CMK (cell line): Measurements from ENCODE around the gene AFAP1.

ENCODE experiments used
- DNase-seq: peaks from one replicate; pipeline ENCODE4 v3.0.0-alpha.2; 2010; ENCODE audit warnings: low read depth

The AFAP1 gene

DNA sequence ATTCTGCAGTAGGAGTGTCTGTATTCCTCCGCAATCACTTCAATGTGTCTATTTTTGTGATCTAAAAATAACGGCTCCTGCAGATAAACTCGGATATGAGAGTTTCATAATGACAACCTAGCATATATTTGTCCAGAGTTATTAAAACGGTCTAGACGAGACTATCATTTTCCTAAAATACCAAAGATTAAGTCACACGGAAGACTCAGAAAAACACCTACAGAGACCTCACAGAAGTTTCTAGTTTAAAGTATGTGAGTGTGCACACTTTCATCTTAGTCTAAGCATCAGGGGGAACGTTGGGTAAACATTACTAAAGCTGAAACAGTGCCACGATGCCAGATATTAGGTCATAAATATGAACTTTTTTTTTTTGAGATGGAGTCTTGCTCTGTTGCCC lies 156.9 kb downstream of the AFAP1 start:
- no peak for DNase-seq

DNA sequence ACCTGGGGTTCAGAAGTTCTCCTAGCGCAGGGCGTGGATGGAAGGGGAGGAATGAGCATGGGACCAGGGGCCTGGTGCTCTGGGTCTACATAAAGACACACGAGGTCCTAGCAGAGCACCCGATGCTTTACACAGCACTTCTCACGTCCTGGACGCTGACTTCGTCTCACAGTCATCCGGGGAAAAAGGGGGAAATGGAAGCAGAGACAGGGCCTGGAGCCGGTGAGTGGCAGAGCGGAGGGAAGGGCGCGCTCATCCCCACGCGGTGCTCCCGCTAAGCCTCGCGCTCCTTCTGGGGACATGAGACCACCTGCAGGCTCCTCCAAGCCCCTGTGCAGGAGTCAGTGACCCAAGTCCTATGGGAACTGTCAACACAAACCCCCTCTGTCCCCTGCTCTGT lies 157.7 kb downstream of the AFAP1 start:
- DNase-seq: no peak

DNA sequence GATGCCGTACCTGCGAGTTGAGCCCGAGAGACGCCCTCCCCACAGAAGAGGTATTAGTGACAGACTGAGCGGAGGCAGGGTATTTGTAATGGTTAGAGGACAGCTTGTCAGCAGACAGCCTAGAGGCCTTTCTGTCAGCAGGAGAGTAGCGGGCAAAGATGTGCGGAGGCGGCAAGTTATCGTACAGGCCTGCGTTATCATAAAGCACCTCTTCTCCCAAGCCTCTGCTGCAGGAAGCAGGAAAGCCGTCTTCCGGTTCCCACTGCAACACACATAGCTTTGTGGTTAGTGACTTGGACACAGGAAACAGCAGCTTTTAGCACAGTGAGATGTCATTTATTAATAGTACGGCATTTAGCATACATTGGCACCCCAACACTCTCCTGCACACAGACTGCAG lies 158.3 kb downstream of the AFAP1 start:
- DNase-seq: peak; percentile 73

DNA sequence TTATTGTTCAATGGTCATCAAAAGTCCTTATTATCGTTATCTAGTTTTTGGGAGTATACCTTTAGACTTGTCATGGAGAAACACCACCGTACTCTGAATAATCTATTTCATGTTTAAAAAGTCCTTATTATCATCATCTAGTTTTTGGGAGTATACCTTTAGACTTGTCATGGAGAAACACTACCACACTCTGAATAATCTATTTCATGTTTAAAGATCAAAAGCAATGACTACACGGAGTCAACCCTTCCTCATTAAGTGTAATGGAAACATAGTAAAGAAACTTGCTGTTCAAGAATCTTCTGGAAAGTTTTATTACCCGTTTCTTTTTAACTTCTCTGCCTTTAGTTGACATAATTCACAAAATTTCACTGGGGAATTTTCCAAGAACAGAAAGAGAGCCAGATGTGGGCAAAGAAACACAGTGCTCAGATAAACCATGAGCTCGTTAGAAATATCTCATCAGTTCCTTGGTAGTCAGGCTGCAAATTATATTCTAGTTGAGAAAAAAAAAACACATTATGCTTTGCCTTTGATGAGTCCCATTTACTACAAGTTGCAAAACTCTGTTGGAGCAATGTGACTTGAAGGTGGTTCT lies 158.8 kb downstream of the AFAP1 start:
- no peak for DNase-seq

DNA sequence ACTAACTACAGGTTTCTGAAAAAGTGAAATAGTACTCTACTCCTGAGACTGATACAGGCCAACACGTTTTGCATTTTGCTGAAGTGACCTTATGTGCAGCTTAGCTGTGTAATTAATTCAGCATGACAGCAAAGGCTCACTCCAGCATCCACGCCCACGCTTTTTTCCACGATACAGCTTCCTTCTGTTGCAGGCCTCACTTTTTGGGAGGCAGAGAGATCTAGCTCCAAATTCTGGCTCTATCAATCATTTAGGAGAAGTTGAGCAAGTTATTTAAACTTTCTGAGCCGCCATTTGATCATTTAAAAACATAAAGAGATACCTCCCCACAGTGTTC lies 160.3 kb downstream of the AFAP1 start:
- DNase-seq: no peak

DNA sequence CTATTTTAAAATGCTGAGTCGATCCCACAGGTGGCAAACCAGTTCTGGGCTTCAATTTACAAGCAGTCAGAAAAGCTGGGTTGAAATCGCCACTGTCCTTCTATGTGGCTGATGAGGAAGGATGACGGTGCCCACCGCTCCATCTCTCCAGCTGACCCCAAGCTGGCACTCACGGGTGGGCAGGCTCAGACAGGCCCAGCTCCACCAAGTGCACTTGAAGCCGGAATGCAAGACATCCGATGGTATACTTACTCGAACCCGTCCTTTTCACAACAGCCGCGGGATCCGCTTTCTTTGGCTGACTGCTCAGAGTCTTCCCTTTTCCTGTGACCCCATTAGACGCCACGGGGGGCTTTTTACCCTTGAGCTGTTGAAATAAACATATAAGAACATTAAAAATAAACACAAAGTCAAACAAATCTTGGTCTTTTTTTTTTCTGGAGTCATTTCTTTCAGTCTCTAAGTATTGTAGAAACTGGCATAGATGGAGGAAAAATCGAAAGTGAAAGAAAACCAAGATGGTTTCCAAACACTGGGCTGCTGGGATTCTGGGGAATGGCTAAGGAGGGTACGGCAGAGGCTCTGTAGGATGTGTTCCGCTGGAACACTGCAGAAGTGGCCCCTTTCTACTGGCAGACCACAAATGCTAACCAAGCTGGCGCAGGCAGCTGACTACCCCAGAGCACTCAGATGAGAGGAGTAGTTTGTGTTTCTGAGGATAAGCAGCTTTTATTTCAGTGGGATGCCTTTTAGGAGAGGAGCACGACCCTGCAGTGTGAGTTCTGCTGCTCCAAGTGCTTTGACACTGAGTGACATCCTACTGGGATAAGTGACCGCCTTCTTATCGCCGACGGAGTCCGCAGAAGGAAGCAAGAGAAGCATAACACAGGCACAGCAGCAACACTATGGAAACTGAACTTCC lies 160.9 kb downstream of the AFAP1 start:
- DNase-seq: no peak

DNA sequence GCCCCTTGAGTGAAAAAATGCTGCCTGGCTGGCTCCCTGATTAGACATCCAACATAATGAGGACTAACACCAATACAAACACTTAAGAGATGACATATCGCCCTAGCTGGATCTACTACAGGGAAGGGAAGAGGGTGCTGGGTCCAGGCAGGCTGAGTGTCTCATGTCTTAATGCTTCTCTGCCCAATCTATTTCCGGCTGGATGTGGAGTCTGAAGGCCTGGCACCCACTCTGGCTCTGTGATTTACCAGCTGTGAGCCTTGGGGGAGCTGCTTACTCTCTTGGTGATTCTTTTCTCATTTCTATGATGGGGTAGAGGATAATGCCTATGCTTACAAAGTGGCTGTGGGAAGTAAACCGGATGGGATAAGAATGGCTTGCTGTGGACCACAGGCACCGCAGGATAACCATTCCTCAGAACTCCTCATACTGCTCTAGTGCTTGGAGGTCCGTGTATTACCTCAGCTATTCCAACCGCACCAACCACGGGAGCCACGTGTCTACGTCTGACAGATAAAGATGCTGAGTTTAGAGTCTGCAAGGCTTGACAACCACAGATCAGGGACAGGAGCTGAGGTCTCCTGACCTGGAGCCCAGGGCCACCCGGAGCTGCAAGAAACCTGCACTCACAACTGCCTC lies 161.7 kb downstream of the AFAP1 start:
- DNase-seq: no peak

DNA sequence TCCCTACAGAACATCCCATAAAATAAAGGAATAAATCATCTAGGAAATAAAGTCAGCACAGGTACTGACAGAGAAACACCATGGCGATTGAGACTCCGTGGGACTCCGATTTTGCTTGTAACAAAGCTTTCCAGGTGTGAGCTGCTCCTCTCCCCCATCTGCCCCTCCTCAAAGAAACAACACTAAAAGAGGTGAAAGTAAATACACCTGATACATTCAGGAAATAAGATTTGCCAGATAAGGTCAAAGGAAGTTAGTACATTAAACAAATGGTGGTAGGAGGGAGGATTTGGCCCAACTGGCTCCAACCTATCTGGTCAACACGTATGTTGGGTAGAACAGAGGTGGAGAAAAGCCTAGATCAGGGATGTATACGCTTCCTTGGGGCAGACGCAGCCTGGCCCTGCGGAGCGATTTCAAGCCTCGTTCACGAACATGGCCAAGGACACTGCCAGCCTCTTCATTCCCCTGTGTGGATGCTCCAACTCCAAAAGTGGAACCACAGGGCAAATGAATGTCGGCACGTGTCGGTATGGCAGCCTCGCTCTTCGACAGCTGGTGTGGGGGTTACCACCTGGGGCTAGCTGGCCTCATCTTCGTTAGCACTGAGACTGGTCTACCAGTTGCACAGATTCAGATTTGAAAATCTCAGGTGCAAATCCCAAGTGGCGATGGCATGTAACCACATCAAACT lies 162.5 kb downstream of the AFAP1 start:
- DNase-seq: no peak

DNA sequence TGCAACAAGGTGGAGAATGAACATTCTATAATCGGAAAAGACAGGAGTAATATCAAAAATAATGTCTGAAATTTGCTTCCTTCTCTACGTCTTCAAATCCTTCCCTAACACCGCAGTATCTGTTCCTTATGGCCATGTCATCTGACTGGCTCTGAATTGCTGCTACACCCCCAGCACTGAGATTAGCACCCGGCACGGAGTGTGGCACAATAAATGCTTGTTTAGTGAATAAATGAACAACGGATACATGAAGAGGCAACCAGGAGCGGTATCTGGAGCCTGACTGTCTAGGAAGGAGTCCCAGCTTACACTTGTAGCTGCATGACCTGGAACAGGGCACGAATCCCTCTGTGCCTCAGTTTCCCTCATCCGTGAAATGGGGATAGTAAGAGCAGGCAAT lies 164.3 kb downstream of the AFAP1 start:
- DNase-seq: no peak

DNA sequence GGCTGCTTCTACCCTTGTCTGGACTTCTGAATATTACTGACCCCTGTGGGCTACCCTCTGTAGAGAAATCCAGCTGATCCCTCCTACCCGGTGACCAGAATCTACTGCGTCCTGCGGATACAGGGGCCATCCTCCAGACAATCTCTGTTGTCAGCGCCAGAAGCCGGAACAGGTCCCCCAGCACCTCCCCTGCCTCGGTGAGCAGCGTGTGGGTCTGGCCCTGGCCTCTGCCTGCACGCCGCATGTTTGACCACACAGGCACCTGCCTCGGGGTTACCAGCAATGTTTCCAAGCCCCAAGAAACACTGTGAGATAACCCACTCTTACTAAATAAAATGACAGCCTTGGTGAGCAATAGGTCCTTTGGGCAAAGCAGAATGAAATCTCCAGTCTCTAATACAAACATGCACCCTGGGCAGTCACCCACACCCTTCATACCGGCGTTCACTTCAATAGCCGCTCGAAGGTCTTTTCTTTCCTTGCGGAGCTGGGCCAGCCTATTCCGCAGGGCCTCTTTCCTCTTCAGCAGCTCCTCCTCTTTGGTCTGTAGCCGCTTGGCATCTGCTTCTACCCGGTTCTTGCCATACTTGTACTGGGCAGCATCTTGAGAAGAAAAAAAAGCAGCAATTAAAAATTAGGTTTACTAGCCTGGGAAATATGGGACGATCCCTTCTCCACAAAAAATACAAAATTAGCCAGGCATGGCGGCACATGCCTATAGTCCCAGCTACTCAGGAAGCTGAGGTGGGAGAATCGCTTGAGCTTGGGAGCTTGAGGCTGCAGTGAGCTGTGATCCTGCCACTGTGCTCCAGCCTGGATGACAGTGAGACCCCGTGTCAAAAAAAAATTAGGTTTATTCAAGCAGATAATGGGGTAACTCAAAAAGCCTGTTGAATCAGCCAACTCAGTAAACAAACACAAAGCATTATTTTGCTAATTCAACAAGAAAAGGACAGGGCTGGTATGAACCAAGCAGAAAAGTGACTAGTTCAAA lies 165.1 kb downstream of the AFAP1 start:
- DNase-seq: no peak

DNA sequence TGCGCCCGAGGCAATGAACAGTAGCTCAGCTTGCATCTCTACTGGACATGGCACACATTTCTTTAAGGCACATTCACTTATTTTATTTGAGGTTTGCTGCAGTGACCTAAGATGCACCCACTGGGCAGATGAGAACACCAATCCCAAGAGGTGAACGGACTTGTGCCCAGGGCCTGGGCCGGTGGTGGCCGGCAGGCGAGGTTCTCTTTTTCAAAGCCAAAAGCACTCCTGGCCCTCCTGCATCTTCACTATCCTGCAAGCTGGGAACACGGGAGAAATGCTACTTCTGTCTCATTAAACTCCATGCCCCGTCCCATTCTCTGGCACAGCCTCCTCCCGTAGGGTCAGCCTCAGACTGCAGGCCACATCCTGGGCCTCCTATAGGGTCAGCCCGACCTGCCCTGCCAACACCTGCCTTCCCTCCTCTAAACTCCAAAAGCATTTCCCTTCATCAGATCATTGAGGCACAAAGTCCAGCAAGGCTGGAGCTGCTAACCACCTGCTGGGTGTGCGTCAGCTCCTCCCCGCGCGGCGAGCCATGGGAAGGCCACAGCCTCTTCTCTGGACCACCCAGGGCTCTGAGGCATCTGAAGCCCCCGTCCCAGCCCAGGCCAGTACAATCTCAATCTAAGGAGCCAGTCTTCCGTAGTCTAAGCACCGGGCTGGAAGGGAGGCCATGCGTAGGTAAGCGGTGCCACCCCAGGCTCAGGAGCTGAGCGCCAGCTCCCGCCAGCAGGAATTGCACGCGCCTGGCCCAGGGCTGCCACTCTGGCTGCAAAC lies 166.1 kb downstream of the AFAP1 start:
- no peak for DNase-seq

DNA sequence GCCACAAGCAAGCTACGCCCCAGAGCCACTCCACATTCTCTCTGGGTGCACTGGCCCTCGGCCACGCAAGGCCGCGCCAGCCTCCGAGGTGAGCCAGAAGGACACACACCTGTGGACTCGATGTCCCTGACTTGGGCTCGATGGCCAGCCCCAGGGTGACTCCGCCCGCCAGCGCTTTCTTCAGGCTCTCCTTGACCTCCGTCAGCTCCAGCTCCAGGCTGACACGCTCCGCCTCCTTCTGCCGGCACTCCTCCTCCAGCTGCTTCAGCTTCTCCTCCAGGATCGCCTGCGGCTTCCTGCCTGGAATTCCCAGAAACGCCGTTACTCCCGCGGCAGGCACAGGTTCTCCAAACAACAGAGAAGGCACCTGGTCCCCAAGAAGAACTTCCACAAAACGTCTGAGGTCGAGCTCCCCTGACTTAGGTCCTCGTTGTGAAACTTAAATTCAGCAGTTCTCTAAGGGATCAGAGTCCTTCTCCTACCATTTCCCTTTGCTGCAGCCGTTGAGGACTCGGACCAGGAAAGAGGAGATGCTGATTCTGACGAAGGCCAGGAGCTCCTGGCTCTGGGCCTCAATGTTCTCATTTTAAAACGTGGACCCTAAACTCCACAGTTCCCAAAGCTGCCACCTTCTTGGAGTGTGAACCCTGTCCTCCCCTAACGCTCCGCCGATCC lies 166.8 kb downstream of the AFAP1 start:
- DNase-seq: no peak

DNA sequence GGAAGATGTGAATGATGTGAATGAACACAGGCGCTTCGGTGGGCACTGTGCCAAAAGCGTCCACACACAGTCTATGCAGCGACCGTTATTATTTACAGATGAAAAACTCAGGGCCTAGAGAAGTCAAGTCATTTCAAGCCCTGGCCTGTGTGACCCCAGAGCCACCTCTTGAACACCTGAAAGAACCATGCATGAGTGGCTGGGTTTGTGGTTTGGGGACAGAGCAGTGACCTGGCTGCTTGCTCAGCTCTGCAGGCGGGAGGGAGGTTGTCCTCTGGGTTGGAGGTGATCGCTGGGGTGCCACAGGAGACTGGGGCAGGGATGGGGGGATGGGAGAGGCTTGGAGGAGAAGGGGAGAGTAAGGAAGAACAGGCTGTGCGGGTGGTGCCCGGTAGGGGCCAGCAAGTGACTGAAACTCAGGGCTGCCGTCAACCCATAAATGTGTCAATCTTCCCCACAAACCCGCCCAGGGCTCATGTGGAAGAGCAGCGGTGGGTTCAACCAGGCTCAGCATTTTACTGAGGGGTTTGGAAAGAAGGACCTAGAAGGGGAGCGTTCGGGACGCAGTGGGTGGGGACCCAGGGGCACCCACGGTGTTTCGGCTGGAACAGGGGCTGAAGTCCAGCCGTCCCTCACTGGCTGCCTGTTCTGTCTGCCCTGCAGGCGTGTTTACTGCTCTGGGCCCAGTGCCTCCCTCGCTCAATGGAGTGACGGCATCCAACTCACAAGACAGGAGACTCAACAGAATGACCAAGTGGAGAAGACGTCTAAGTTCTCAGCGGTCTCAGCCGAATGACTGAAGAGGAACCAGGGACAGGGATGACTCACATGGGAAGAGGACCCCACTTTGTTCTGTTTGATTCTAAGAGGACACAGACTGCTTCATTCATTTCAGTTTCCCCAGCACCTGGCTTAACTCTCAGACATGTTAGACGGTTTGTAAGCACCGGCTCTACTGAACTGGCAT lies 167.8 kb downstream of the AFAP1 start:
- no peak for DNase-seq

DNA sequence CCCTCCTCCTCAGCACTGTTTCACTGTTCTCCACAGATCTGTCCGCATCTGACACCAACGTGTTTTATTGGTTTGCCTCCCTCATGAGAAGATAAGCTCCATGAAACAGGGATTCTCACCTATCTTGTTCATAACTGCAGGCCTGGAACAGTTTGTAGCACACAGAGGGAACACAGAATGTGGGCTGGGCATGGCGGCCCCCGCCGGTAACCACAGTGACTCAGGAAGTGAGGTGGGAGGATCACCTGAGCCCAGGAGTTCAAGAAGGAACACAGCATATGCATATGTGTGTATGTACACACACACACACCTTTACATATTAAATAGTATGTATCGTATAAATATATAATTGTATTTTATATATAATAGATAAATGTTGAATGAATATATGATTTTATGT lies 168.6 kb downstream of the AFAP1 start:
- no peak for DNase-seq

DNA sequence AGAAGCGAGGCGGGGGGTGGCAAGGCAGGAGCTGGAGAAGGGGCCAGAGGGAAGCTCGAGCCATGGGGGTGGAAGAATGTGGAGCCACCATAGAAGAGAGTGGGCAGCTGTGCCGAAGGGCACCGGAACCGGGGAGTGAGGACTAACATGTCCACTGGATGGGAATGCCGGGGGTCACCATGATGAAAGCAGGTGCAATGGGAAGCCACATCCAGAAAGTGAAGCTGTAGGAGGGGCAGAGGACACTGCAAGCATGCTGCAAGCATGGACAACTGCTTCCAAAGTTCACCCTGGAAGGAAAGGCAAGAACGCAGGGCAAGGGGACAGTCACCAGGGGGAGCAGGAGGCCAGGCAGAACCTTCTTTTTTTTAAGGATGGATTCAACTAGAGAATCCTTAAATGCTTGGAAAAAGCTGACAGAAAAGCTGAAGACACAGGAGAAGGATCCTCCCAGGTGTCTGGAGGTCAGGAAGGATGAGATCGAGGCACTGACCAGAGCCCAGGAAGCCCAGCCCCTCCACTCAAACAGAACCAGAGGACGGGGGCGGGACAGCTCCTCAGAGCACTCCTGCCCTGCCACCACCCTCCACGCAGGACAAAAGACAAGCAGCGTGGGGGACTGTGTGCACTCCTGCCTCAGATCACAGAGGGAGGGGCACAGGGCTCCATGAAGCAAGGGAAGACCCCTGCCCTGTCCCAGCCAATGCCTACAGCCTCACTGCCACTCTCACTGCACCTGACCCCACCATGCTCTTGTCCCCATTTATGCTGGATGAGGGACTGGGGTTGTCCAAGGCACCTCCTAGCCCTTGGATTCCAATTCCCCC lies 169.2 kb downstream of the AFAP1 start:
- DNase-seq: no peak

DNA sequence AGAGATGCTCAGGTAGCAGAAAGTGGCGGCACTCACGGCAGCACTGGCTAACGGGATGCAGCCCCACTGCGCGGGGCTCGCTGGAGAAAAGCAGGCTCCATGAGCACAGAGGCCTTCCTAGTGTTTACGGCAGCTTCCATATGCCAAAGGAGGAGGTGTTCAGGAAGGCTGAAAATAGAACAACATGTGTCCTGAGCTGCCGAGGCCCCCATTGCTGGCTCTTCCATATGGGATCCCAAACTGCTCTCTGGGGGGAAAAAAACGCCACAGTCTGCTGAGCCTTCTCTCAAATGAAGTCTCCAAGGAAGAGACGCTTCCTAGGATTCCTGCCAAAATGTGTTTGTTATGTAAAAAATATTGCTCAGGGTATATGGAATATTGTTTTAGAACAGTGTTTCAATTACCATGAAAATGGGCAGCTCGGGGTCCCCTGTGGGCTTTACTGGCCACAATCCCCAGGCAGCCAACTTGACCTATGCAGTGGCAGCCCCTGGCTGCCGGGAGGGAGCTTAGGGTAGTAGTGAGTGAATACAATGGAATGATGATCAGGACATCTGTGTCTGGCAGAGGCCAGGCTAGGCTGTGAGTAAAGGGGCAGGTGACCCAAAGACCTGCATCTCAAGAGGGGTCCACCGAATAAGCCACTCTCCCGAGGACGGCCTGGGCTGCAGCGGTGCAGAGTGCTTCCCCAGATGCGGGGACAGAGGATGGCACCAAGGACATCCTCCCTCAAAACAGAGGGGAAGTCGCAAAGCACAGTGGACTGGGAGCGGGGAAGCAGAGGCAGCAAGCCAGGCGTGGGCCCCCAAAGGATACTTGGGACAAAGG lies 170.1 kb downstream of the AFAP1 start:
- DNase-seq: no peak

DNA sequence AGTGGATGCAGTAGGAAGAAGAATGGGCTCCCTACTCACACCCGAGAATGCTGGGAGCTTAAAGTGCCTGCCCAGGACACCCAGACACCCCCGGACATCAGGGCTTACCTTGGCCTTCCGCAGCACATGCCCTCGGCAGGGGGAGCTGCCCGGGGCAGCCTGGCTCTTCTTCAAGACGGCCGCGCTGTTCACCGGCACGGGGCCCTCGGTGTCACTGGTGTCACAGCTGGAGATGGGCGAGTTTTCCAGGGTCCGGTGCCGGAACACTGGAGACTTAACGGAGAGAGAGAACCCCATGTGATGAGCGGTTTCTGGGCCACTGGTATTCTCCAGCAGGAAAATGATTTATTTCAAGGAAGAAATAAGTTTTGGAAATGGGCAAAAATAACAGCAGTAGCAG lies 170.9 kb downstream of the AFAP1 start:
- no peak for DNase-seq
